Gastrocnemius medialis (tissue), 4 donors: ENCODE results near the gene NFIA. TPM values are rescaled to one million over a fixed set of nuclear protein-coding genes. Genes with fewer than 3 reads are reported as not detected.

Experiments
- ATAC-seq, 2 donors: fragments of 150-250 bp; one replicate each; pipeline ENCODE4 v1.9.1; 2016
- DNase-seq, 2 donors: peaks; one replicate each; pipeline ENCODE4 v3.0.0-alpha.2; 2019
- H3K27ac ChIP-seq, 4 donors: fragments of 200-600 bp; sonication (generic); 1 replicate in 1 of 4; 2 replicates in 3 of 4; pipeline ENCODE4 v1.5.1; 2016 to 2018; ENCODE audit warnings: mild to moderate bottlenecking in 2 of 4, moderate library complexity in 1 of 4
- H3K27me3 ChIP-seq, 3 donors: fragments of 200-600 bp; sonication (generic) in 2 of 3; 1 replicate in 1 of 3; 2 replicates in 2 of 3; pipeline versions ENCODE4 v1.5.1 to v1.6.0; 2016 to 2019; ENCODE audit warnings: mild to moderate bottlenecking in 1 of 3, moderate library complexity in 1 of 3
- H3K36me3 ChIP-seq, 2 donors: fragments of 200-600 bp; sonication (generic) in 1 of 2; one replicate each; pipeline ENCODE4 v1.5.1; 2017 to 2018
- H3K4me1 ChIP-seq, 2 donors: fragments of 200-600 bp; sonication (generic) in 1 of 2; one replicate each; pipeline ENCODE4 v1.5.1; 2016 to 2017; ENCODE audit warnings: mild to moderate bottlenecking in 2 of 2
- H3K4me3 ChIP-seq, 4 donors: fragments of 200-600 bp; sonication (generic) in 3 of 4; 1 replicate in 1 of 4; 2 replicates in 3 of 4; pipeline ENCODE4 v1.5.1; 2016 to 2019; ENCODE audit warnings: mild to moderate bottlenecking in 2 of 4
- H3K9me3 ChIP-seq, 3 donors: fragments of 200-600 bp; sonication (generic) in 2 of 3; 1 replicate in 1 of 3; 2 replicates in 2 of 3; pipeline ENCODE4 v1.5.1; 2016 to 2019
- CTCF ChIP-seq, 5 experiments: fragments of 450-650 bp in 3 of 5; fragments of 200-600 bp in 2 of 5; sonication (generic) in 2 of 5; IDR thresholded peaks in 4 of 5; conservative IDR thresholded peaks in 1 of 5; 1 replicate in 4 of 5; 2 replicates in 1 of 5; pipeline ENCODE4 v1.5.1; 2016 to 2019; ENCODE audit warnings: antibody characterized with exemption in 5 of 5, mild to moderate bottlenecking in 3 of 5, moderate library complexity in 3 of 5
- POLR2A ChIP-seq, 2 donors: fragments of 450-650 bp; IDR thresholded peaks; one replicate each; pipeline ENCODE4 v1.6.1; 2017; ENCODE audit warnings: antibody characterized with exemption in 2 of 2, mild to moderate bottlenecking in 2 of 2, moderate library complexity in 2 of 2
- in situ Hi-C, 4 donors: fragments of 200-750 bp; cut with MboI; loops; one replicate each; pipeline versions ENCODE4 v1.15.0 to v1.8.0; 2017; ENCODE audit warnings: low sequenced_read_pairs in 4 of 4
- intact Hi-C: fragments of 100-400 bp; cut with DNase I; formaldehyde crosslinking; loops from one replicate; pipeline ENCODE4 v1.15.1; 2023; ENCODE audit warnings: low total_unique reads
- total RNA-seq, 4 donors: library from RNA; depleted of rRNA; stranded (reverse); fragments of >200 nt; gene quantifications; one replicate each; pipeline versions ENCODE4 v1.1.0 to v1.2.3, GENCODE V29; 2016

NFIA gene
- total RNA-seq, 4 donors from 2014 or later = 12.9 to 27.0 (median 26.6) TPM

GRCh38 chr1:61222240-61222639 lies 139.9 kb downstream of the NFIA start:
- Histone ChIP-seq H3K36me3 (no peaks in the 10 kb centered on the region), H3K9me3 (no peaks in the 10 kb centered on the region), H3K4me3 (no peak overlapping the region), H3K27me3 (no peaks in the 10 kb centered on the region), H3K4me1 (peaks cover 45 to 58% of the 10 kb centered on the region in 2 donors), H3K27ac (no peak overlapping the region)
- no peak for TF ChIP-seq POLR2A (IDR thresholded peaks at IDR 0.05)
- no peak for TF ChIP-seq CTCF (IDR thresholded peaks at IDR 0.05 in 4 of 5, conservative IDR thresholded peaks at IDR 0.05 in 1 of 5)
- intact Hi-C loops (no loop called here), in situ Hi-C loops (no loop called here)
- ATAC-seq = no peak
- DNase-seq = no peak

- no peaks in the 10 kb centered on the region for H3K36me3 ChIP-seq
- in situ Hi-C loops (no loop called here), intact Hi-C loops (no loop called here)
- no peak overlapping the region for H3K27ac ChIP-seq
- H3K9me3 ChIP-seq = no peaks in the 10 kb centered on the region
- no peak overlapping the region for H3K4me3 ChIP-seq
- peaks cover 45 to 58% of the 10 kb centered on the region in 2 donors for H3K4me1 ChIP-seq
- H3K27me3 ChIP-seq = no peaks in the 10 kb centered on the region
- DNase-seq (no peak), ATAC-seq (no peak)
- TF ChIP-seq CTCF (IDR thresholded peaks at IDR 0.05 in 4 of 5, conservative IDR thresholded peaks at IDR 0.05 in 1 of 5) = no peak
- no peak for TF ChIP-seq POLR2A (IDR thresholded peaks at IDR 0.05)
Observed at GRCh38 chr1:61223140-61223539, 140.8 kb downstream of the NFIA start.

GRCh38 chr1:61224609-61225008 lies 142.2 kb downstream of the NFIA start:
- peaks cover 45 to 61% of the 10 kb centered on the region in 2 donors for H3K4me1 ChIP-seq
- no peak overlapping the region for H3K27ac ChIP-seq
- no peak overlapping the region for H3K4me3 ChIP-seq
- in situ Hi-C loops (loop anchor here in 1 of 4 donors (25.0 kb wide), 1 partner anchor 162 kb away; no protein-coding TSS in a partner anchor), intact Hi-C loops (no loop called here)
- H3K9me3 ChIP-seq = no peaks in the 10 kb centered on the region
- no peak for TF ChIP-seq POLR2A (IDR thresholded peaks at IDR 0.05)
- no peak for TF ChIP-seq CTCF (IDR thresholded peaks at IDR 0.05 in 4 of 5, conservative IDR thresholded peaks at IDR 0.05 in 1 of 5)
- no peaks in the 10 kb centered on the region for H3K27me3 ChIP-seq
- no peak for DNase-seq
- H3K36me3 ChIP-seq = no peaks in the 10 kb centered on the region
- ATAC-seq = peak in 1 of 2 donors; percentile 30

- Histone ChIP-seq H3K27ac (no peak overlapping the region), H3K4me1 (peaks cover 45 to 58% of the 10 kb centered on the region in 2 donors), H3K27me3 (no peaks in the 10 kb centered on the region), H3K4me3 (no peak overlapping the region), H3K9me3 (no peaks in the 10 kb centered on the region), H3K36me3 (no peaks in the 10 kb centered on the region)
- ATAC-seq (no peak), DNase-seq (no peak)
- intact Hi-C loops = no loop called here
- in situ Hi-C loops = loop anchor here in 1 of 4 donors (25.0 kb wide), 1 partner anchor 163 kb away; no protein-coding TSS in a partner anchor
- TF ChIP-seq CTCF (IDR thresholded peaks at IDR 0.05 in 4 of 5, conservative IDR thresholded peaks at IDR 0.05 in 1 of 5) (no peak), POLR2A (IDR thresholded peaks at IDR 0.05) (no peak)
Observed at GRCh38 chr1:61225478-61225877, 143.1 kb downstream of the NFIA start.
